Mesothelial cell of epicardium (in vitro differentiated cells): ENCODE results near the gene WNT3A. TPM values are rescaled to one million over a fixed set of nuclear protein-coding genes. Genes with fewer than 3 reads are reported as not detected.

ENCODE experiments used
- DNase-seq, 2 experiments: peaks; one replicate each; pipeline ENCODE4 v3.0.0; 2021; ENCODE audit warnings: low spot score in 2 of 2; ENCODE audit not compliant: unreplicated experiment in 2 of 2
- H3K27ac Mint-ChIP-seq: 2 replicates; pipeline ENCODE4 v1.8.0; 2021; ENCODE audit warnings: mixed read lengths
- H3K27me3 Mint-ChIP-seq: 2 replicates; pipeline ENCODE4 v1.8.0; 2021; ENCODE audit warnings: low read depth, mixed read lengths
- H3K36me3 Mint-ChIP-seq: 2 replicates; pipeline ENCODE4 v1.8.0; 2021; ENCODE audit warnings: mixed read lengths
- H3K4me1 Mint-ChIP-seq: 2 replicates; pipeline ENCODE4 v1.8.0; 2021; ENCODE audit warnings: mixed read lengths
- H3K4me3 Mint-ChIP-seq: 2 replicates; pipeline ENCODE4 v1.8.0; 2021; ENCODE audit warnings: mild to moderate bottlenecking, moderate library complexity, mixed read lengths
- H3K9me3 Mint-ChIP-seq: 2 replicates; pipeline ENCODE4 v1.8.0; 2021; ENCODE audit warnings: mixed read lengths
- CTCF ChIP-seq: fragments of 200-600 bp; sonication (generic); IDR thresholded peaks from one replicate; pipeline ENCODE4 v1.5.0; 2021; ENCODE audit warnings: antibody characterized with exemption; ENCODE audit not compliant: unreplicated experiment
- total RNA-seq: library from RNA; stranded (reverse); gene quantifications from 3 replicates; pipeline ENCODE4 v1.2.1, GENCODE V29; 2021

Gene WNT3A
- total RNA-seq, 1 donor from 2014 or later: 0.16 TPM

- DNase-seq: no peak
- H3K4me1 Mint-ChIP-seq: peaks cover 10% of the 10 kb centered on the region
- H3K9me3 Mint-ChIP-seq: no peaks in the 10 kb centered on the region
- H3K27ac Mint-ChIP-seq: no peak overlapping the region
- H3K4me3 Mint-ChIP-seq: no peak overlapping the region
- no peaks in the 10 kb centered on the region for H3K36me3 Mint-ChIP-seq
- TF ChIP-seq CTCF: no peak
- peaks cover 5% of the 10 kb centered on the region for H3K27me3 Mint-ChIP-seq
Measured at GRCh38 chr1:228077565-228078330, 71.0 kb downstream of the WNT3A start.

- Mint-ChIP-seq H3K4me3 (no peak overlapping the region), H3K9me3 (no peaks in the 10 kb centered on the region), H3K27ac (no peak overlapping the region), H3K4me1 (peaks cover 13% of the 10 kb centered on the region), H3K27me3 (peaks cover 4% of the 10 kb centered on the region), H3K36me3 (no peaks in the 10 kb centered on the region)
- TF ChIP-seq CTCF: no peak
- DNase-seq: no peak
Measured at GRCh38 chr1:228079013-228079412, 72.2 kb downstream of the WNT3A start.

GRCh38 chr1:228079601-228080263 lies 72.9 kb downstream of the WNT3A start:
- DNase-seq: no peak
- Mint-ChIP-seq H3K9me3 (no peaks in the 10 kb centered on the region), H3K4me1 (peaks cover 18% of the 10 kb centered on the region), H3K27ac (no peak overlapping the region), H3K27me3 (no peaks in the 10 kb centered on the region), H3K4me3 (no peak overlapping the region), H3K36me3 (no peaks in the 10 kb centered on the region)
- TF ChIP-seq CTCF: no peak

GRCh38 chr1:228081144-228081543 lies 74.3 kb downstream of the WNT3A start:
- Mint-ChIP-seq H3K36me3 (no peaks in the 10 kb centered on the region), H3K4me3 (peak overlapping the region; percentile 71), H3K27me3 (no peaks in the 10 kb centered on the region), H3K9me3 (no peaks in the 10 kb centered on the region), H3K4me1 (peaks cover 30% of the 10 kb centered on the region), H3K27ac (peak overlapping the region; percentile 80)
- no peak for DNase-seq
- no peak for TF ChIP-seq CTCF

- H3K36me3 Mint-ChIP-seq: no peaks in the 10 kb centered on the region
- H3K4me3 Mint-ChIP-seq: peak overlapping the region; percentile 71
- no peaks in the 10 kb centered on the region for H3K9me3 Mint-ChIP-seq
- peak in 1 of 2 experiments; percentile 58 for DNase-seq
- H3K27ac Mint-ChIP-seq: peak overlapping the region; percentile 61
- no peaks in the 10 kb centered on the region for H3K27me3 Mint-ChIP-seq
- no peak for TF ChIP-seq CTCF
- peaks cover 33% of the 10 kb centered on the region for H3K4me1 Mint-ChIP-seq
Measured at GRCh38 chr1:228081578-228082213, 74.9 kb downstream of the WNT3A start.
